GM19025 (cell line): ENCODE data around the gene KRT34.

Experiments used
- ATAC-seq: cut with Tn5 transposase; IDR thresholded peaks from one replicate; pipeline ENCODE4 v1.9.1; 2021; ENCODE audit warnings: mild to moderate bottlenecking, low read depth, moderate library complexity; ENCODE audit not compliant: unreplicated experiment

Gene KRT34

DNA sequence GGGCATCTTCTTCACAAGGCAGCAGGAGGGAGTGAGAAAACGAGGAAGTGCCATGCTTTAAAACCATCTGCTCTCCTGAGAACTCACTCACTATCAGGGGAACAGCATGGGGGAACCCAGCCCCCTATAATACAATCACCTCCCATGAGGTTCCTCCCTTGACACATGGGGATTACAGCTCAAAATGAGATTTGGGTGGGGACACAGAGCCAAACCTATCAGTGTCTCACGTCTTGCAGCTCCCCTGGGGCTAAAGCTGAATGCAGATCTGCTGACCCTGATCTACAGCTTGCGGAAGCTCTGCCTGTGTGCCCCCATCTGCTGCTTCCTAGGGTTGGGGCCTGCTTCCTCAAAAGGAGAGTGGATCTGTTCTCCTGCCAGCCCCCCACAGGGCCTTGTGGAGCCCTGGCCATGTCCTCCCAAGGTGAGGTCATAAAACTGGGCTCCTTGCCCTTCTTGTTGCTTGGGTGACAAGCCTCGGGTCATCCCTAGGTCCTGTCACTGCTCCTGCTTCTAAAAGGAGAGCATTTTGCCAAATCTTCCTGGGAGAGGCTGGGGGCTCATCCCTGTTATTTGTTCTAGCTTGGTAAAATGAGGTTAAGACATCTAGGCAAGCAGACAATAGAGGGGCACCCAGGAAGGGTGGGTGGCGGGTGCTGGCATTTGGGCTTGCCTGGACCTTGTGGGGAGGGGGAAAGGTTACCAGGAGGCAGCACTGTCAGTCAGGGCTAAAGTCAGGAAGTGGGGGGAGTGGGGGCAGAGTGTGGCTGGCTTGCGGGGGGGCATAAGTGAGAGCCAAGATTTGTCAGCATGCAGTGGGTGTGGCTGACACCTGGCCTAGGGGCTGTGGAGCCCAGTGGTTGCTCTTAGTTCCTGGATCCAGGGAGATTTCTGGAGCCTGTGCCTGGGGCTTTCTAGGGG is 47.5 kb downstream of the KRT34 start:
- no peak for ATAC-seq

DNA sequence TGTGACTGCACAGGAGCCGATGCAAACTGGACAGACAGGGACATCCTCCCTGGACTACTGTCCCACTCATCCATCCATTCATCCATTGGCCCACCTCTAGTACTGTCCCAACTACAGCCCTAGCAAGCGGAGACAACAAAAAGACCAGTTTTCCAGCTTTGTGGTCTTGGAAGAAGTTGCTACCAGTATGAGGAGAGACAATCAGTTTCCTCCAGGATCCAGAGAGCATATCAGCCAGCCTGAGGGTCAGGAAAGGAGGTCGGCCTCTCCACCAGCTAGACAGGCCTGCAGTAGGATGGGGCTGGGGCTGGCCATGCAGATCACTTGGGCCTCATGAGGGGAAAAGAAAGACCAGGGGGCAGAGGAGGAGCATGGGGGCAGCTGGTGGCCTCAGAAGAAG is 48.3 kb downstream of the KRT34 start:
- no peak for ATAC-seq

DNA sequence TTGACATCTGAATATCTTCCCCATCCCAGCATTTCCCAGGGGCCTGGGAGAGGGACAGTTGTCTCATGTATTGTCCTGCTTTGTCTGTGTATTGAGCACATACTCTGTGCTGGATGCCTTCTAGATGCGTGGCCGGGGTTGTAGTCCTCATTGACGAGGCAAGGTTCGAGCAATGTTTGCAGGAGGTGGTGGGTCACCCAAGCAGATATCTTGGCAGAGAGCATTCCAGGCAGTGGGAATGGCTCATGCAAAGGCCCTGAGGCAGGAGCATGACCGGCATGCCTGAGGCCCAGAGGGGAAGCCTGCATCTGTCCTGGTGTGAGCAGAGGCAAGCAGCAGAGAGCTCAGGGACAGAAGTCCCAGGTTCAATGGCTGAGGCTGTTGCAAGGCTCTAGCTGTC is 49.0 kb downstream of the KRT34 start:
- no peak for ATAC-seq

DNA sequence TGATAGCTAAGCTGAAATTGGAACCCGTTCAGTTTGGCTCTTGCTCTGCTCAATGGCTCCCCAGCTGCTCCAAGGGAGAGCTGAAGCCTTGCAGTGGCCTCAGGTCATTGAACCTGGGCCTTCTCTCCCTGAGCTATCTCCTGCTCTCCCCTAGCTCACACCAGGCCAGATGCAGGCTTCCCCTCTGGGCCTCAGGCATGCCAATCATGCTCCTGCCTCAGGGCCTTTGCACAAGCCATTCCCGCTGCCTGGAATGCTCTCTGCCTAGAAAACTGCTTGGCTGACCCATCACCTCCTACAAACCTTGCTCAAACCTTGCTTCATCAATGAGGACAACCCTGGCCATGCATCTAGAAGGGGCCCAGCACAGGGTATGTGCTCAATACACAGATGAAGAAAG is 49.9 kb downstream of the KRT34 start:
- no peak for ATAC-seq

DNA sequence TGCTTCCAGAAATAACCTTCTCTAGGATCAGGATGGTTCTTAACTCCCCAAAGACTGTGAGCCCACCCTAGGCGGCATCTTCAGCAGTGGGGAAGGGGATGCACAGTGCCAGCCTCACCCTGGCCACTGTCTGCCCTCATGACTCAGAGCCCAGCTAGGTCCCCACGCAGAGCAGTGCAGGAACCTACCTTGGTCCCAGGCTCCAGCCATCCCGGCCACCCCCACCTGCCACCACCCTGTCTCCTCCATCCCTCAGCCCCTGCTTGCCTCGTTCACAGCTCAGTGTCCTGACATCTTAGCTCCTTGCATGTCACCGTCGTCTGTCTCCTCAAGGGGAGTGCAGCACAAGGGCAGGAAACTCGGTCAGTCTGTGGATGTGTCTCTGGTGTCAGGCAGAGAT is 50.5 kb downstream of the KRT34 start:
- ATAC-seq = no peak

DNA sequence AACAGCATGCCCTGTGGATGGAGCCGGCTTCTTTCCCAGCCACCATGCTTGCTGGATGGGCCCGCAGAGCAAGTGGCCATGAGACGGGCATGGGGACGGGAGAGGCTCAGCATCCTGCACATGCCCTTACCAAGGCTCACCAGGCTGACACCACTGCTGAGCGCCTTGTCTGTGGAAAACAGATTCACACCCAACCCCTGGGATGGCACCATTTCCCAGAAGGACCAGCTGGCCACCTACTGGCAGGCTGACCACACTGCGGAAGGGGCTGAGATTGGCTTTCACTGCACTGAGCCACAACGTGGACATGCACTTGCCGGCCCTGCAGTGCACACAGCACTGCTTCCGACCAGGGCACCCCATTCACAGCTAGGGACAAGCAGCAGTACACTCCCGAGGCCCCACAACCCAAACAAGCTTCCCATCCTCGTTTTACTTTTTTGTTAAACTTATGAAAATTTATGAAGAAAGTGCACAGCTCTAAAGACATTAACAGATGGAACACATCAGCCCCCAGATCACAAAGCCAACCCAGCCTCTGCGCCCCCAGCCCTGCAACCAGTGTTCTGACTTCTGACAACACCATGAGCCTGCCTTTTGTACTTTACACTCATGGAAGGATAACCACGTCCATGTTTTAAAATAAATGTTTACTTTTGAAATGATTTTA is 52.7 kb downstream of the KRT34 start:
- ATAC-seq = no peak

DNA sequence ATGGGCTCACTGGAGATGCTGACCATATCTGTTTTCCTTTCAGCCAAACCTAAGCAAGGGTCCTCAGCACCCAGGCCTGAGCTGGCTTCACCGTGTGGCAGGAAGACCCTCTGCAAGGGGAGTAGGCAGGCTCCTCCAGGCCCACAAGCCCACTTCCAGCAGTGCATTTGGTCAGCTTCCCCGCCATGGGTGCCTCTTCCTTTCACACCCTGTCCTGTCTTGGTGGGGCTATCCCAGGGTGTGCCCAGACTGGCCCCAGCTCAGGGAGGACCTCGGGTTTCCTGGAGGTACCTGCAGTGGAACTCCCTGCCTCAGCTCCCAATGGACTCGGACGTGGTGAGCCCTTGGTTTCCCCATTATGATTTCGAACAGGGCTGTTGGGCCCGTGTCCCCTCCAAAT is 53.9 kb downstream of the KRT34 start:
- no peak for ATAC-seq
